GM18907 (cell line): ENCODE results near the gene ZNF791.
"Not testable (repeated sequence)": the region's sequence is repeated elsewhere in the genome, so short reads cannot be mapped to it uniquely, and the experiment has no call there.

Experiments used
- ATAC-seq: cut with Tn5 transposase; IDR thresholded peaks from one replicate; pipeline ENCODE4 v1.9.1; 2021; ENCODE audit warnings: mild to moderate bottlenecking, moderate library complexity; ENCODE audit not compliant: unreplicated experiment

ZNF791 gene

DNA sequence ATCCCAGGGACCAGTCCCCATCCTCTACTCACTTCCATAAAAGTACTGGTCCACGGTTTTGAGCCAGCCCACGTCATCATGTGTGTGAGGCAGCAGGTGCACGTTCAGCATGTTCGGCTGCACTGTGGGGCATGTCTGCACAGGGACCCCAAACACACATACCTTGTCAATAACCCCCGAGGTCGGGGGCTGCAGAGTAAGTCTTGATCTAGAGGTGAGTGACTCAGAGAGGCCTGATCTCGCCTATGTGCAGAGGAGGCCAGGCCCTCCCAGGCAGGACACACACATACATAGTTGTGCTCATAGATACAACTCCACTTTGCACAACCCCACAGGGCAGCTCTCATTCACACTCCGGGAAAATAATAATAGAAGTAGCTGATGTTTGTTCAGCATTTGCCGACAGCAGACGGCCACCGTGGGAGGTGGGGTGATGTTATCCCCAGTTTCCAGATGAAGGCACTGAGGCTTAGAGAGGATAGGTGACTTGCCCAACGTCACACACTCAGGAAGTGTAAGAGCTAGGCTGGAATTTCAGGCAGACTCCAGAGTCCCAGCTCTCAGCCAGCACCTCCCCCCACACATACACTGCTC lies 55.0 kb downstream of the ZNF791 start:
- ATAC-seq: no peak

DNA sequence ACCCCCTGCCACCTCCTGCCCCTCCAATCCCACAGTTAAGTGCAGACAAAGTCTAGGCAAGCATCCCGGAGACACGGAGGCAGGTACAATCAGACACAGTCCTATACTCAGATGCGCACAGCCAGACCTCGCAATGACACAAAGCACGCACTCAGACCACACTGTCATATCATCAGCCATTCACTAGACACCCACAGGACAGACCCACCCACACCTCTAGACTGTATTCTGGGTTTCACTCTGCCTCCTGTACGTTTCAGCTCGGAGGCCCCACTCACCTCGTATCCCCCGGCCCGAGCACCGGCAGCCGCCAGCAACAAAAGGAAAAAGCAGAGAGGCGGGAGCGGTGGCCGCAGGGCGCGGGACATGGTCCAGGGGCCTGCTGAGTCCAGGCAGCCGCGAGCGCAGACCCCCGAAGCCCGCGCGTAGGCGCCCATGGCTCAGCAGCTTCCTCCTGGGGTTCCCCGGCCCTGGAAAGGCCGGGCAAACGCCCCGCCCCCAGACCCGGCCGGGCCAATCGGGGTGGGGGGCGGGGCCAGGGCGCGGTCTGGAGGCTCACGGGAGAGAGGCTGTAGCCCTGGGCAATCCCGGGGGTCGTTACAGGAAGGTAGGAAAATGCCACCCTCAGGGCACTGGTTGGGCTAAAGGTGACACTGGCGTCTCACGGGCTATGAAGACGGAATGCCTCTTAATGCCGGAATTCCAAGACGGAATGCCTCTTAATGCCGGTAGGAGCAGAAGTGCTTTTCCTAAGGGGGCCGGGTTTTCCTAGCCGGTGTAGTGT lies 55.7 kb downstream of the ZNF791 start, which contains the start of the genes MAN2B1 and WDR83:
MAN2B1 (minus strand) TSS at position 478 of the 784 bp plus-strand sequence; CDS start at position 437, 41 bp downstream.
WDR83 (plus strand) TSS at position 543 of the 784 bp plus-strand sequence. CDS start 2,984 bp downstream, outside the sequence.
- ATAC-seq: peak; percentile 47

DNA sequence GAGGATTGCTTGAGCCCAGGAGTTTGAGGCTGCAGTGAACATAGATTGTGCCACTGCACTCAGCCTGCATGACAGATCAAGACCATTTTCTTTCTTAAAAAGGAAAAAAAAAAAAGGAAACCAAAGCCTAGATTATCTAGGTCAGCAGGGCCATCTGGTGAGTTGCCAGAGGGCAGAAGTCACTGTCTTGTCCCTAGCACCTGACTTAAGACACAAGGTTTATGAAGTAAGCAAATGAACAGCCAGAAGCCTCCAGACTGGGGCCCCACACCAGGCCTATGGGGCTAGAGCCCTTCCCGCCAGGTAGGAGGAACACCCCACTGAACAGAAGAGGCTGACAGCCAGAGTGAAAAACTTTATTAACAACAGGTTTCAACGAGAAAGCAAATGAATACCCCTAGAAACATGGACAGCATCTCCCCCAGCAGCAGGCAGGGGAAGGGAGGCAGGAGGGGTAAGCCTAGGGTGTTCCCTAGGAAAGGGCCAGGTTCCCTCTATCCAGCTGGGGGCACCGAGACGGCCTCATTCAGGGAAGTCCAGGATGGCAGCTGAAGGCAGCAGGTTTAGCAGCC lies 57.1 kb downstream of the ZNF791 start:
- no peak for ATAC-seq

DNA sequence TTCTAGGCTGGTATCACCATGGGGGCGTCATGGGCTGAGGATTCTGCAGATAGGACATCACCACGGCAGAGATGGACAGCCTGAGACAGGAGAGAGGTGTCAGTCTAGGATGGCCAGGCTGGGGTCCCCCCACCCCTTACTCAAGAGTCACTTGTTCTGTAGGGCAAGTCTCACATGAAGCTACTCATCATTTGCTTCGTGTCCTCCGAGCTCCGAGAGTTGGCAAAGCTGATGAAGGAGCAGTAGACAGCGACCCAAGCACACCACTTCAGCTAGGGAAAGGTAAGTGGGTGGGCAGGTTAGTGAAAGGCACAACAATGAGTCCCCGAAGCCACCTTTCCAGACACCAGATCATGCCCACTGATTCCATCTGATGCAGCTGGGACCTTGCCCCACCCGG lies 57.6 kb downstream of the ZNF791 start:
- no peak for ATAC-seq

DNA sequence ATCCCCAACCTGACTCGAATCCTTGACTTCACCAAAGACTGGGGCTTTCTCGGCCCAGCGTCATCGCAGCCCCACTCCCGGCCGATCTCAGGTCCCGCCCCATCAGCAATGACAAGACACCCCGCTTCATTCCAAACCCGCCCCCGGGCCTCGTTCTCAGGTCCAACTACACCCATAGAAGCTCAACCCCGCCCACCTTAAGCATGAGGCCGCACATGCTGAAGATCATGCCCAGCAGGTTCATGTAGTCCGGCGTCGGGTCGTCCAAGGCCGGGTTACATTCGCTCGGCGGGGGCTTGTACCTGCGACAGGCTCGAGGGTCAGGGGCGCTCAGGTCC lies 58.2 kb downstream of the ZNF791 start:
- ATAC-seq: peak; percentile 16

DNA sequence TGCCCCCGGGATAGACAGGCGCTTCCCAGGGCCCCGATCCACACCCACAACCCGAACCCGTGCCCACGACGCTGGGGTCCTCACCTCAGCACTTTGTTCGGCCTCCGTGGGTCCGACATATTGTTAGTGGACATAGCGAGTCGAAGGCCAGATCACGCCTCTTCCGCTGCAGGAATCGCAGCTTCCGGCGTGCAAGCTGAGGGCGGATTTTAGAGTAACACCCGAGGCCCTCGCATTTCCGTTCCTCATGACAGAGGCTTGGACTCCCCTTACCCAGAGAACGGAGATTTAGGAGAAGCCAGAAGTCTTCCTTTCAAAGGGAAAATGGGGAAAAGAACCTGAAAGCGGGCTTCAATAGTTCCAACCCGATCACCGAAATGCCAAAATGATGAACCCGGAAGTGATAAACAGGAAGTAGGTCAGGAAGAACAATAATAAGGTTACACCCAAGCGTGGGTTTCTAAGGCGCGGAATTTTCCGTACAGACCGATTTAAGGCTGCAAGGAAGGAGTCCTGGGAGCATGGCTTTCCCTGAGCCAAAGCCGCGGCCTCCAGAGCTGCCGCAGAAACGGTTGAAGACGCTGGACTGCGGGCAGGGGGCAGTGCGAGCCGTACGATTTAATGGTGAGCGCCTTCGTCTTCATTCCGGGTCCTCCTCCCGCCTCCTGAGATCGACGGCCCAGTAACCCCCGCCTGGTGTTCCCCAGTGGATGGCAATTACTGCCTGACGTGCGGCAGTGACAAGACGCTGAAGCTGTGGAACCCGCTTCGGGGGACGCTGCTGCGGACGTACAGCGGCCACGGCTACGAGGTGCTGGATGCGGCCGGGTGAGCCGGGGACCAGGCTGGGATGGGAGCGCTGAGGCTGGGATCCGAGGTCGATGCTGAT lies 58.8 kb downstream of the ZNF791 start:
- peak; percentile 43 for ATAC-seq

DNA sequence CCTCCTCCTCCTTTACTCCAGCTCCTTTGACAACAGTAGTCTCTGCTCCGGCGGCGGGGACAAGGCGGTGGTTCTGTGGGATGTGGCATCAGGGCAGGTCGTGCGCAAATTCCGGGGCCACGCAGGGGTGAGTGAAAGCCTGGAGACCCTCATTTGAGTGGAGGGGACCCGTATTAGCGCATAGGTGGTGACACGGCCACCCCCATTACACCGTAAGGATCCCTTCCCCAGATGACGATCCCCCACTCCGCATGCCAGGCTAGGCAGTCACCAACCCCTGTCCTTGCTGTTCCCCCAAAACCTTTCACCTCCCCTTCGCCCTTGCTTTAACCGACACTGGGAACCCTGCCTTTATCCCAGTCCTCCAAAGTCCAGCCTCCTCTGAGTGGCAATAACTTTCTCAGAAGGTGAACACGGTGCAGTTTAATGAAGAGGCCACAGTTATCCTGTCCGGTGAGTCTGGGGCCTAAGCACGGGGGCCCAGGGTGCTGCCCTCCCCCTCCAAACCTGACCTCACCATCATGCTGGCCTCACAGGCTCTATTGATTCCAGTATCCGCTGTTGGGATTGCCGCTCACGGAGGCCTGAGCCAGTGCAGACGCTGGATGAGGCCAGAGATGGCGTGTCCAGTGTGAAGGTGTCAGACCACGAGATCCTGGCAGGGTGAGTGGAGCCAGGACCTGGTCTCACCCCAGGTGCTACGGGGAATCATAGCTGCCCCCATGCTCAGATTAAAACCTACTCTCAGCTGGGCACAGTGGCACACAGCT lies 59.6 kb downstream of the ZNF791 start:
- no peak for ATAC-seq

DNA sequence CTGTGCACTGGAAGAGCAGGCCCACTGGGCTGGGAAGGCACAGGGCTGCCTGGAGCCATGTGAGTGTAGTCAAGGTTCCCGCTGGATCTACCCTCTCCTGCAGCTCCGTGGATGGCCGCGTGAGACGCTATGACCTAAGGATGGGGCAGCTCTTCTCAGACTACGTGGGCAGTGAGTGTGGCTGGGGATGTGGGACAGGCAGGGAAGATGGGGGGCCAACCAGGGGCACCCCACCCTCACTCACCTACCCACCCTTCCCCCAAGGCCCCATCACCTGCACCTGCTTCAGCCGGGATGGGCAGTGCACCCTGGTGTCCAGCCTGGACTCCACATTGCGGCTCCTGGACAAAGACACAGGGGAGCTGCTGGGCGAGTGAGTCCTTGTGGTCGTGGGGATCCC lies 62.0 kb downstream of the ZNF791 start:
- no peak for ATAC-seq

DNA sequence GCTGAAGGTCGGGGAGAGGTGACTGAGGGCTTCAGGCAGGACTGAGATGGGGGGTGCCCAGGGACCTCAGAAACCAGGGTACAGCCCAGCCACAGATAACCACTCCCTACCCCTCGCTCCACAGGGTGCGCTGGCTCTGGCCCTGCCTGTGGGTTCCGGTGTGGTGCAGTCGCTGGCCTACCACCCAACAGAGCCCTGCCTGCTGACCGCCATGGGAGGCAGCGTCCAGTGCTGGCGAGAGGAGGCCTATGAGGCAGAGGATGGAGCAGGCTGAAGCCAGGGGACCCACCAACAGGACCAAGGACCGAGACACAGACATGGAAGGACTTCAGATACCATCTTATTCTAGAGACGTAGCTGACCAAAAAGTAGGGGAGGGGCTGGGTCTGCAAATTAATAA lies 64.7 kb downstream of the ZNF791 start:
- no peak for ATAC-seq

DNA sequence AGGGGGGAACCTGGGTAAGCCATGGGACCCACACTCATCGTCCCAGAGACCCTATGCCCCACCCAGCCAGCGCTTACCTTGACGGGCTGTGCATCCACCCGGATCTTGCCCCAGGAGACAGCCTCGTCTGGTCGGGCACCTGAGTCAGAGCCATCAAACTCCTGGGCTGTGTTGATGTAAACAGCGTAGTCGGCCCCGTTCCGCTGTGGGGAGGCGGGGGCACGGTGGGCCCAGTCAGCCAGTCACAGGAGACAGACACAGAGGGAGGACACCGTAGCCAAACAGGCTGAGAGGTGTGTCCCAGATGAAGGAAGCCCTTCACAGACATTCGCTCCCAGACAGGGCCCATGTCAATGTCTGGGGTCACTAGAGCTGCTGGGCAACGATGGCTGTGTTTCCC lies 65.2 kb downstream of the ZNF791 start:
- ATAC-seq: no peak

DNA sequence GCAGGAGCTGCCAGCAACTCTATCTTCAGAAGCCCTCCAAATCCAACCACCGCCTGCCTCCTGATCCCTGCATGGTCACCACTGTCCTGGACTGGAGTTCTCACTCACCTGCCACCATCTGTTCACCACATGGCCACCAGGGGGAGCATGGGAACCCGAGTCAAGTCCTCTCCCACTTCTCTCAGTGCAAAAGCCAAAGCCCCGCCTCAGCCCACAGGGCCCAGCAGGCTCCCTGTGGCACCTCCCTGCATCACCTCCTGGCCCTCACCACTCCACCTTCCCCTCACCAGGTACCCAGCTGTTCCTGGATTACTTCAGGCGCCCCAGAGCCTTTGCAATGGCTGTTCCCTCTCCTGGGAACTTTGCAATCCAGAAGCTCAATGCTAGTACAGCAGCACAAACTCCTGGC lies 65.7 kb downstream of the ZNF791 start:
- ATAC-seq: peak; percentile 30

DNA sequence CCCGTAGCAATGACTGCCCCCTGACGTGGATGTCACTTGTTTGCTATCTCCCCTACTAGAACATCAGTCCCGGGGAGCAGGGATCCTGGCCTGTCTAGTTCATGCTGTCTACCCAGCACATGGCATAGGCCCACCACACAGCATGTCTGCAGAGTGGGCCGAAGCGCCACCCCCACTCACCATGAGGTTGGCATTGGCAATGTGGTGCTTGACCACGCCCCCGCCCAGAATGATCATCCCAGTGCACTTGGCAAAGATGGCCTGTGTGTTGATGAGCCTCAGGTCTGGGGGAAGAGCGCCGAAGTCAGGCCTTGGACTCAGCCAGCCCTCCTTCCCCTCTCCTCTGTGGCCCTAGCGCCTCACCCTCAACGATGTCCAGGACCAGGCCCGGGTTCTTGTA lies 66.2 kb downstream of the ZNF791 start:
- ATAC-seq: no peak

DNA sequence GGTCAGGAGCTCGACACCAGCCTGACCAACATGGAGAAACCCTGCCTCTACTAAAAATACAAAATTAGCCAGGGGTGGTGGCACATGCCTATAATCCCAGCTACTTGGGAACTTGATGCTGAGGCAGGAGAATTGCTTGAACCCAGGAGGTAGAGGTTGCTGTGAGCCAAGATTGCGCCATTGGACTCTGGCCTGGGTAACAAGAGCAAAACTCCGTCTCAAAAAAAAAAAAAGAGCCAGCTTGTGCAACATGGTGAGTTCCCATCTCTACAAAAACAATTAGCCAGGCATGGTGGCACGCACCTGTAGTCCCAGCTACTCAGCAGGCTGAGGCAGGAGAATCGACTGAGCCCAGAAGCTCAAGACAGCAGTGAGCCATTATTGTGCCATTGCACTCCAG lies 67.3 kb downstream of the ZNF791 start:
- ATAC-seq: not testable (repeated sequence)

DNA sequence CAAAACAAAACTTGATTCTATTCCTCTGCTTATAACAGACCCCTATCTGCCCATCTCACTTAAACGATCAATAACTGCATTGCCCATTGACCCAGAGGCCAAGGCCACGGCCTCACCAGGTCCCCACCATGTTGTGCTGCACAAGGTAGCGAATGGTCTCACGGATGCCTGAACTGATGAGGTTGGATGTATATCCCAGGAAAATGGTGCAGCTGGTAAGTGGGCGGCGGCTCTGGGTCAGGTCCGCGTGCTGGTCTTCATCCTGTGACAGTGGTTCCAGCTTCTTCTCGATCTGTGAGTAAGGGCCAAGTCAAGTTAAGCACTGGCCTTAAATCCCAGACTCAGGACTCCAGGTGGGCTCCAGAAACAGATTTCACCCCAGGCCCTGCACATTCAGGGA lies 69.3 kb downstream of the ZNF791 start:
- no peak for ATAC-seq

DNA sequence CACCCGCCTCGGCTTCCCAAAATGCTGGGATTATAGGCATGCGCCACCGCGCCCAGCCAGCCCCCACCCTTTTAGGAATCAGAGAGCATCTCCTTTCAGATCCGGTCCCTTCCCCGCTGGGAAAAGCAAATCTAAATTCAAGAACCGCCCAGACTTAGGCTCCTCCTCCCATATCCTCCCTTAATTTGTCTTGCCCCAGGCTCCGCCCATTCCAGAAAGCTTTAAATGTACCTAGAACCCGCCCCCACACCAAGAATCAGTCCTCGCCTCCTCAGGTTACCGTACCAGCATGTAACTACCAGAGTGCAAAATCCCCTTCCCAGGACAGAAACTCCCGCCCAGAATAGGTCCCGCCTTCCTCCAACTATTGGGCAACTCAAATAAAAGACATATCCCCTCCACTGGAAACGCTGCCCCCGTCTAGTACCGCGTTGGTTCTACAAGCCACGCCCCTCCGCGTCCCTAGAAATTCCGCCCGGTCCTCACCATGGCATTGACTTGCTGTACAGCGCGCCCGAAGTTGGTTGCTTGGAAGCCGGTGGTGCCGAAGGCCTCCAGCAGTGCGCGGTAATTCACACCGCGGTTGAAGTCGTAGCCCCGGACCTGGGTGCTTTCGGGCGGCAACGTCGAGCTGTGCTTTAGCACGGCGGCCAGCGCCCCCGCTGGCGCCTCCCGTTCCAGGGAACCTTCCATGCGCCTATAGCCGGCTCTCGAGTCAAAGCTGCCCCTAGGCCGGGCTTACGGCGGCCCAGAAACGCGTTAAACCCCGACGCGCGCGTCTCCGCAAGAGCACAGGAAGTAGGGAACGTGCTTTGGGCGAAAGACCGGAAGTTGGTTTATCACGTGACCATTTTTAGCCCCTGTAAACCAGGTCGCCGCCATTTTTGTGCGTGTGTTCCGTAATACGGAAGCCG lies 70.6 kb downstream of the ZNF791 start, which contains the start of gene DHPS:
DHPS (minus strand) TSS at position 807 of the 914 bp plus-strand sequence; CDS start at position 693, 114 bp downstream.
- peak; percentile 74 for ATAC-seq
